ENCODE results near the gene ENGASE. TPM values are rescaled to one million over a fixed set of nuclear protein-coding genes. Genes with fewer than 3 reads are reported as not detected.

The ENGASE gene
- total and polyA plus RNA-seq, 3 donors from 2014 or later, result 20.3 to 48.5 (median 34.9) TPM

DNA sequence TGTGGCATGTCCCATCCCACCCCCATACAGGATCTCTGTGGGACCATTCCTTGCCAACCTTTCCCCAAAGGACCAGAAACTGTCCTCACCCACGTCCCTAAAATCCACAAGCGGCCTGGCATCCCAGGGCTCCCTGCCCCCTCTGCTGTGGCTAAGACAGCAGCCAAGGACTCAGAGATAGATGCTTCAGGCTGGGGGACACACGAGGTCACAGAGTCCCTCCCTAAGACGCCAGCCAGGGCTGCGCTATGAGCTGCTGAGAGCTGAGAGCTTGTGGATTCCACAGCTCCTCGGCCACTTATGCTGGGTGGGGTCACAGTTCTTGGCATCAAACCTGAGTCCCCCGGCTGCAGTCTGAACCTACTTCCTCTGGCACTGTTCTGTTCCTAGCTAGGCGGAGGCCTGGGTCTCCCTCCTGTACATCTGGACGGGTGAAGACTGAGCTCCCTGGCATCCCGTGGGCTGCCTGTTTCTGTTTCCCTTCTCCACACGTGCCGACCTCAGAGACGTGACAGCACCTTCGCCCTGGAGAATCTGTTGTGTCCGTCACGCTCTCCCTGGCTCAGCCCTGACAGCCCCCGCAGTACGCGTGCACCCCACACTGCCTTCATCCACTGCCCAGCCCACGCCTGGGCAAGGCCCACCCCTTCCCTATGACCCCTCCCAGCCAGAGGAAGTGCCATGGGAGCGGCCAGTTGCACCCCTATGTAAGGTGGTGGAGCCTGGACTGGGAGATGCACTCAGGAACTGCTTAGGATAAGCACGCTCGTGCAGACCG, 61.2 kb downstream of the ENGASE start:
- no peak overlapping the region for H3K4me3 ChIP-seq
- 64 to 65% methylated on average over 22 to 24 of the region's 24 CpGs for WGBS, 2 donors
- peaks cover 9% of the 10 kb centered on the region for H3K4me1 ChIP-seq
- H3K27me3 ChIP-seq, result no peaks in the 10 kb centered on the region
- DNase-seq, result no peak
- TF ChIP-seq, protein P1, sequence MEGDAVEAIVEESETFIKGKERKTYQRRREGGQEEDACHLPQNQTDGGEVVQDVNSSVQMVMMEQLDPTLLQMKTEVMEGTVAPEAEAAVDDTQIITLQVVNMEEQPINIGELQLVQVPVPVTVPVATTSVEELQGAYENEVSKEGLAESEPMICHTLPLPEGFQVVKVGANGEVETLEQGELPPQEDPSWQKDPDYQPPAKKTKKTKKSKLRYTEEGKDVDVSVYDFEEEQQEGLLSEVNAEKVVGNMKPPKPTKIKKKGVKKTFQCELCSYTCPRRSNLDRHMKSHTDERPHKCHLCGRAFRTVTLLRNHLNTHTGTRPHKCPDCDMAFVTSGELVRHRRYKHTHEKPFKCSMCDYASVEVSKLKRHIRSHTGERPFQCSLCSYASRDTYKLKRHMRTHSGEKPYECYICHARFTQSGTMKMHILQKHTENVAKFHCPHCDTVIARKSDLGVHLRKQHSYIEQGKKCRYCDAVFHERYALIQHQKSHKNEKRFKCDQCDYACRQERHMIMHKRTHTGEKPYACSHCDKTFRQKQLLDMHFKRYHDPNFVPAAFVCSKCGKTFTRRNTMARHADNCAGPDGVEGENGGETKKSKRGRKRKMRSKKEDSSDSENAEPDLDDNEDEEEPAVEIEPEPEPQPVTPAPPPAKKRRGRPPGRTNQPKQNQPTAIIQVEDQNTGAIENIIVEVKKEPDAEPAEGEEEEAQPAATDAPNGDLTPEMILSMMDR (IDR thresholded peaks at IDR 0.05), result no peak
- TF ChIP-seq POLR2A (IDR thresholded peaks at IDR 0.05), result no peak
- H3K27ac ChIP-seq, result no peak overlapping the region
- H3K9me3 ChIP-seq, result no peaks in the 10 kb centered on the region
- intact Hi-C loops (cut with DNase I; ENCODE audit: low total_unique reads), result no loop called here
- no peaks in the 10 kb centered on the region for H3K36me3 ChIP-seq (ENCODE audit: low read depth, missing control alignments)

Other genes starting within 250 kb of the ENGASE start
- 10 to 100 TPM; 77.5 to 79.8 TPM for gene USP36, start 234.0 kb upstream of the ENGASE start, total RNA-seq
- 32.8 TPM for gene USP36, start 234.0 kb upstream of the ENGASE start, polyA plus RNA-seq (ENCODE audit: insufficient read depth, low read depth, low replicate concordance)
- 10 to 100 TPM; 32.3 to 77.1 TPM for gene CEP295NL, start 171.6 kb upstream of the ENGASE start, total RNA-seq
- 100 TPM for gene CEP295NL, start 171.6 kb upstream of the ENGASE start, polyA plus RNA-seq (ENCODE audit: insufficient read depth, low read depth, low replicate concordance)
- gene TIMP2, start 149.4 kb upstream of the ENGASE start, total RNA-seq, result 100 to 1,000 TPM; 262 to 482 TPM
- 465 TPM for gene TIMP2, start 149.4 kb upstream of the ENGASE start, polyA plus RNA-seq (ENCODE audit: insufficient read depth, low read depth, low replicate concordance)
- gene LGALS3BP, start 94.9 kb upstream of the ENGASE start, total RNA-seq, result 100 to 1,000 TPM; 498 to 845 TPM
- gene LGALS3BP, start 94.9 kb upstream of the ENGASE start, polyA plus RNA-seq (ENCODE audit: insufficient read depth, low read depth, low replicate concordance), result 328 TPM
- gene CANT1, start 65.1 kb upstream of the ENGASE start, total RNA-seq, result 10 to 100 TPM; 60.6 to 64.1 TPM
- 80.5 TPM for gene CANT1, start 65.1 kb upstream of the ENGASE start, polyA plus RNA-seq (ENCODE audit: insufficient read depth, low read depth, low replicate concordance)
- gene C1QTNF1, start 50.7 kb upstream of the ENGASE start, total RNA-seq, result 1 to 10 TPM; 9.1 to 9.8 TPM
- 22.5 TPM for gene C1QTNF1, start 50.7 kb upstream of the ENGASE start, polyA plus RNA-seq (ENCODE audit: insufficient read depth, low read depth, low replicate concordance)

All from testis (tissue), 3 donors.